GM19043 (cell line): ENCODE data around the gene TMEM176B.
"Not testable (repeated sequence)": the region's sequence is repeated elsewhere in the genome, so short reads cannot be mapped to it uniquely, and the experiment has no call there.

Experiments
- ATAC-seq: cut with Tn5 transposase; IDR thresholded peaks from one replicate; pipeline ENCODE4 v1.9.1; 2021; ENCODE audit warnings: low read depth; ENCODE audit not compliant: unreplicated experiment

The TMEM176B gene

GRCh38 chr7:150791746-150792452 lies 8.3 kb downstream of the TMEM176B start:
- ATAC-seq: no peak

- no peak for ATAC-seq
Measured at GRCh38 chr7:150791304-150791703, 8.9 kb downstream of the TMEM176B start.

GRCh38 chr7:150790416-150791075 lies 9.6 kb downstream of the TMEM176B start:
- ATAC-seq: no peak

- ATAC-seq: no peak
Measured at GRCh38 chr7:150788474-150789269, 11.5 kb downstream of the TMEM176B start.

DNA sequence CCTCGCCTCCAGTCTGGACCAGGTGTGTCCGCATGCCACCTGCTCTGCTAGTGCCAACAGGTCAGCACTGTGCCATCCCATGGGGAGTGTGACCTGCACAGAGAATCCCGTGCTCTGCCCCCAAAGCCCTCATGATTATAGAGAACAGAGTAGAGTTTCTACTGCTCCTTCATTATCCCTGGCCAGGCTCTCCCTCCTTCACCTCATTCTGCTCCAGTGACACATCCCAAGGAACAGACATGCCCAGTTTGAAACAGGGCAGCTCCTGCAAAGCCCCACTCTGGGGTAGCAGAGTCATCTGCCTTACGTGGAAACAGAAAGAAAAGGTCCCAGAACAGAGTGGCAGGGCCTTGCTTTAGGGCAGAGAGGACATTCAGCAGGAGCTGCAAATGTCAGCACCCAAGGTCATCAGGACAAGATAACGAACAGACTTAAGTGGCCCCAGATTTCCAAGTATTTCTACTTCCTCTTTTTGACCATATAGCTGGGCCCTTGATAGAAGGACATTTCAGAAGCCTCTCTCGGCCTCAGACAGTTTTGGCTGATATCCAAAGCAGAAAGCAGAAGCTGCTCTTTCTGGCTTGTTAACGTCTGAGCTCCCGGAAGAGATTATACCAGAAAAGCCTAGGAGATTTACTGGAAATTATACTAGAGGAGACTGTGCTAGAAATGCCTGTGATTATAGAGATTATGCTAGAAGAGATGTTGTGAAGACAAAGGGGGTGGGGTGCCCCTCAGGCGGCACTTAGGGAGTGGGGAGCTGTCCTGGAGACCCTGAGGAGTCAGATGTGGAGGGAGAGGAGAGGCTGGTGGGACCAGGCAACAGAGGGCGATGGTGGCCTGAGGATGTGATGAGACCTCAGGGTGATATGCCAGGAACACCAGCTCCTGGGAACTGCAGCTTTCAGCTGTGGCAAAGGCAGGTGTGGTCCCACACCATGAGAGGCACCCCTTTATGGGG lies 12.6 kb downstream of the TMEM176B start:
- ATAC-seq: no peak

- ATAC-seq: no peak
Measured at GRCh38 chr7:150784954-150785353, 15.2 kb downstream of the TMEM176B start.

DNA sequence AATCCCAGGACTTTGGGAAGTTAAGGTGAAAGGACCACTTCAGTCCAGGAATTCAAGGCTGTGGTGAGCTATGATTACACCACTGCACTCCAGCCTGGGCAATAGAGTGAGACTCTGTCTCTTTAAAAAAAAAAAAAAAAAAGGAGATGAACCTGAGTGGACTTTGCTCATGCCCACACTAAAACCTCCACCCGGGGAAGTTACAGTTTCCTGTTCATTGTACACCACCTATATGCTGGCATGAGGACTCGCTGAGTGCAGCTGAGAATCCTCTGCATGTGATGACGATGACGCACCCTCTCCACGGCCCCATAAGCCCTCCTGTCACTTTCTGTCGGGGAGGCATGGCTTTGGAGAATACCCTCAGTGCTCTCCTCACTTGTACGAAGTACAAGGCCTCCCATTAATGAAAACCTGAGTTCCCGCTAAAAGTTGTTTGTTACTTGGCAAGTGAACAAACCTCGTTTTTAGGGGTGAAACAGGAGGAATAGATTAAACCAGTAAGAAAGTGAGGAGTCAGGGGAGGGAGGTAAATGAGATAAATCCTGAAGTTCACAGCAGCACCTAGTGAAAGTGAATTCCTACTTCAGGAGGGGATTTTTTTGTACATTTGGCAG lies 15.9 kb downstream of the TMEM176B start:
- no peak for ATAC-seq

DNA sequence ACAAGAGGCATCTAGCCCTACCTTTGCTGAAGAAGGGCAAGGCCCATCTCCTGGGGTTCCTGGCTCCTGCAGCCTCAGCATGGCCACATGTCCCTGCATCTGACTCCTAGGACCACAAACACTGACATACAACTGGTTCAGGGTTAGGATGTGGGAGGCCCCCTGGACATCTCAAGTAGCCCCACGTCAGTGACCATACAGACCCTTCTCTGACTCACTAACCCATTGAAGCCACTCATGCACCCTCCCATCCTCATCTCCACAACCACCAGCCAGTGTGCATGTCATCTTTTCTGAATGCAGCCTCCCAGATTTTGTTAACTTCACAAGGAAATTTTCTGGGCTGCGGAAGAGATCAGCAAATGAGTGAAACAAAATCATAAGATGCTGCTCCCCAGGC lies 18.2 kb downstream of the TMEM176B start:
- no peak for ATAC-seq

DNA sequence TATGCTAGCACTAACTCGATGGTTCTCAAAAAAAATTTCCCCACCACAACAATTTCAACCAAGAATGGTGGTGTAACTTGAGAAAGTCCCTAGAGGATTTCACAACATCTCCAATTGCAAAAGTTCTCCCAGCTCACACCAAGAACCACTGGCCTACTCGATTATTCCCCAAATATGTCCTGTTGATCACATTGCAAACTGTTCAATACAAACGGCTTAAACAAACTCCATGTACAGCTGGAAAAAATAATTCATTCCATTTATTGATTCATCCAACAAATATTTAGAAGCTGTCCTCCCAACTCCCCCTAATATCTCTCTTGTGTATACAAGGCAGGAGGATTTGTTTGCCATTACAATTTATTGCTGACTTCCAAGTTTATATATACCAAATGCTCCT lies 19.1 kb downstream of the TMEM176B start:
- no peak for ATAC-seq

DNA sequence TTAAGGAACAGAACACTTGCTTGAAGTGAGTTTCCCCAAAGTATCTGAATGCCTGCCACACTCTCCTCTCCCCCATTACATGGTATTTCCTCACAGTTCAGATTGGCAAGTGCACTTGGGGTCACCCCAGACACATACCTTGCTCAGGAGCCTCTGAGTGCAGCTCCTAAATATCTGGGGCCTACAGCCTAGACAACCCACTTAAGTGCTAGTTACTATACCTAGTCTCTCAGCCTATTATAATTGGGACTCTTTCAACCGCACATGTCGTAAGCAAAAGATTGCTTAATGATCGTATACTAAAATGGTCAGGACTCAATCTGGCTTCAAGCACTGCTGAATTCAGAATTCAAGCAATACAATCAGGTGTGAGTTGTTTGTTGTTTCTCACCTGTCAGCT lies 19.9 kb downstream of the TMEM176B start:
- ATAC-seq: no peak

GRCh38 chr7:150778738-150779301 lies 21.3 kb downstream of the TMEM176B start:
- no peak for ATAC-seq

DNA sequence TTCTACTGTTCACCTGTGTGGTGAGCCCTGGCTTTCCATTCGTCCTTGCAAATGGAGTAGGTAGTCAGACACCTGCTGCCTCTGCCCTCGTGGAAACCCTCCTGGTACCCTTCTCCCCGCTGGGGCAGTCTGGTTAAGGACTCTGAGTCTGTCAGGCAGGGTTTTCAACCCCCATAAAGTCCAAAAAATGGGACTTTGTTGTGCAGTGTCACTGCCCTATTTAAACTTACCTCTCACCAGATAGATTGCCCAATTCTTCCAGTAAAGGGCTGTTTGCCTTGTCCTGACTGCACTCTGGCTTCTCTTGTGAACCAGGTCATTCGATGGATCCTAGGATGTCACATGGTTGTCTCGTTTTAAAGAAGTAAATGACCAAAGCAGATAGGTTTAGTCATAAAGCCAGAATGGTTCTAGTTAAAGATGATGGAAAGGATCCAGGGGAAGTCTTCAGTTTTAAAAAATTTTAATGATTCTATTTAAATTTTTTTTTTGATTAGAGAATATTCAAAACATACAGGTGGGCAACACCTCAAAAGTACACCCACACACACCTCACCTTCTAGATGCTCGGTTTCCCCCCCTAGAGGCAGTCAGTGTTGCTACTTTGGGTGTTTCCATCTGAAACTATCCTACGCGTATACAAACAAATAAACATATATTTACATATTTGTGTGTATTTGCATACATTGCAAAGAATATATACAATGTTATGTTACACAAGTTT lies 22.0 kb downstream of the TMEM176B start:
- ATAC-seq: no peak

DNA sequence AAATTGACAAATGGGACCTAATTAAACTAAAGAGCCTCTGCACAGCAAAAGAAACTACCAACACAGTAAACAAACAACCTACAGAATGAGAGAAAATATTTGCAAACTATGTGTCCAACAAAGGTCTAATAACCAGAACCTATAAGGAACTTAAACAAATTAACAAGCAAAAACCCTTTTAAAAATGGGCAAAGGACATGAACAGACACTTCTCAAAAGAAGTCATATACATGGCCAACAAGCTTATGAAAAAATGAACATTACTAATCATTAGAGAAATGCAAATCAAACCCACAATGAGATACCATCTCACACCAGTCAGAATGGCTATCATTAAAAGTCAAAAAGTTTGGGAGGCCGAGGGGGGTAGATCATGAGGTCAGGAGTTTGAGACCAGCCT lies 26.0 kb downstream of the TMEM176B start:
- ATAC-seq: not testable (repeated sequence)

- no peak for ATAC-seq
Measured at GRCh38 chr7:150769768-150770167, 30.4 kb downstream of the TMEM176B start.

DNA sequence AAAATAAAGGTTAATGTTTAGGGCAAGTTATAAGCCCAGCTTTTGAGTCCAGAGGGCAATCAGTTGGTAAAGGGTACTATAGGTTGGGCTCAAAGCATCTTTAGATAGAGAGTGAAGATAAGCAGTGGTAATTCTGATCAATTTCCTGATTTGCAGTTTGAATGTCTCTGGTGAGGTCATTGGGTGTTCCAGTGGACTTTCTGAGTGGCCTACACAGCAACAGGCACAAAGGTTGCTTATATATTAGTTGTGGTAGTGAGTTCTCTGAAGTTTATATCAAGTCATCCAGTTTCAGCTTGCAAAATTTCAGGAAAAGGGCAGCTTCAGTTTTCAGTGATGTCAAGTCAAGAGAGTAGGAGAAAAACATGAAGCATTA lies 33.8 kb downstream of the TMEM176B start:
- ATAC-seq: no peak

DNA sequence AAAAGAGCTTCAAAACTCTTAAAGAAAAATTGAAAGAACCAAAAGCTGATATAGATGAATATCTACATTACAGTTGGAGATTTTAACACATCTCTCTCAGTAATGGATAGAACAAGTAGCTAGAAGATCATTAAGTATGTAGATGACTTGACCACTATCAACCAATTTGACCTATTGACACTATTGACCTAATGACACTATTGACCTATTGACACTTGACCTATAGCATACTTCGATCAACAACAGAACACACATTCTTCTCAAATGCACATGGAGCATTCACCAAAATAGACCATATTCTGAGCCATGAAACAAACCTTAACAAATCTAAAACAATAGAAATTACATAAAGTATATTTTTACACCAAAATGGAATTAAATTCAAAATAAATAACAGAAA lies 40.7 kb downstream of the TMEM176B start:
- ATAC-seq: no peak

- ATAC-seq: no peak
Measured at GRCh38 chr7:150756858-150757257, 43.3 kb downstream of the TMEM176B start.

DNA sequence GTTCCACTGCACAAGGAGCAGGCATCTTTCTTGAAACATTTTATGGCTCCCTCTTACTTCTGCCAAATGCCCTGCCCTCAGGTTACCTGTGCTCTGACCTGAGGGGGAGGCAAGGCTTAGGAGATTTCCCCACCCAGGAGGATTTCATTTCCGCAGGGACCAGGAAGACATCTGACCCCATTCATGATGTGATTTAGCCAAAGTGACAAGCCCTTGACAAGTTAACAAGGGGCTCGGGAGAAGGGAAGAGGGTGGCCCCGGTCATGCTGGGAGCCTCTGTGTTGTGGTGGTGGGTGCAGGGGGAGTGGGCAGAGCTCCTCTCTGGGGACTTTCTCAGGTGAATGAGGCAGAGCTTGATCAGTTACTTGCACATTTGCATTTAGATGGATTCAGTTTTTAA lies 44.0 kb downstream of the TMEM176B start:
- ATAC-seq: no peak

GRCh38 chr7:150755473-150756099 lies 44.6 kb downstream of the TMEM176B start:
- no peak for ATAC-seq
